ENCODE results near the gene DDTL. TPM values are rescaled to one million over a fixed set of nuclear protein-coding genes. Genes with fewer than 3 reads are reported as not detected.
"Not testable (repeated sequence)": the region's sequence is repeated elsewhere in the genome, so short reads cannot be mapped to it uniquely, and the experiment has no call there.

Gene DDTL
- total and polyA plus RNA-seq, 2 experiments from 2014 or later, result 3.5 to 13.8 TPM

GRCh38 chr22:23939017-23939357 lies 27.7 kb upstream of the DDTL start:
- no peak for TF ChIP-seq CTCF (IDR thresholded peaks at IDR 0.05; ENCODE audit: low read depth, low read length)
- no peak overlapping the region for H3K4me3 ChIP-seq
- peak overlapping the region; percentile 13 for H3K27ac ChIP-seq
- DNase-seq (ENCODE audit: low read depth in 1 of 2, low spot score in 1 of 2), result no peak
- H3K9me3 ChIP-seq (ENCODE audit: low read depth), result no peaks in the 10 kb centered on the region
- H3K36me3 ChIP-seq, result no peaks in the 10 kb centered on the region
- no peaks in the 10 kb centered on the region for H3K4me1 ChIP-seq (ENCODE audit: low read depth)
- H3K27me3 ChIP-seq, result no peaks in the 10 kb centered on the region

GRCh38 chr22:23940166-23940565 lies 26.5 kb upstream of the DDTL start:
- H3K4me1 ChIP-seq (ENCODE audit: low read depth); H3K27me3 ChIP-seq; DNase-seq (ENCODE audit: low read depth in 1 of 2, low spot score in 1 of 2); H3K27ac ChIP-seq; H3K4me3 ChIP-seq; H3K36me3 ChIP-seq; H3K9me3 ChIP-seq (ENCODE audit: low read depth): not testable (repeated sequence)

- not testable (repeated sequence) for H3K4me3 ChIP-seq; H3K4me1 ChIP-seq (ENCODE audit: low read depth); H3K36me3 ChIP-seq
Observed at GRCh38 chr22:23947391-23947790, 19.3 kb upstream of the DDTL start.

GRCh38 chr22:23949764-23950163 lies 16.9 kb upstream of the DDTL start:
- DNase-seq (ENCODE audit: low read depth in 1 of 2, low spot score in 1 of 2); H3K36me3 ChIP-seq; H3K27me3 ChIP-seq; H3K4me3 ChIP-seq; H3K27ac ChIP-seq; H3K4me1 ChIP-seq (ENCODE audit: low read depth); H3K9me3 ChIP-seq (ENCODE audit: low read depth): not testable (repeated sequence)

More at GRCh38 chr22:23947391-23947790, 19.3 kb upstream of the DDTL start:
- not testable (repeated sequence) for H3K27me3 ChIP-seq; H3K27ac ChIP-seq; H3K9me3 ChIP-seq (ENCODE audit: low read depth); DNase-seq (ENCODE audit: low read depth in 1 of 2, low spot score in 1 of 2)

- H3K36me3 ChIP-seq; DNase-seq (ENCODE audit: low read depth in 1 of 2, low spot score in 1 of 2); H3K27me3 ChIP-seq; H3K27ac ChIP-seq; H3K9me3 ChIP-seq (ENCODE audit: low read depth); H3K4me1 ChIP-seq (ENCODE audit: low read depth); H3K4me3 ChIP-seq: not testable (repeated sequence)
Observed at GRCh38 chr22:23951383-23951782, 15.3 kb upstream of the DDTL start.

- H3K27me3 ChIP-seq; H3K4me3 ChIP-seq; H3K4me1 ChIP-seq (ENCODE audit: low read depth); H3K9me3 ChIP-seq (ENCODE audit: low read depth); H3K27ac ChIP-seq; H3K36me3 ChIP-seq; DNase-seq (ENCODE audit: low read depth in 1 of 2, low spot score in 1 of 2): not testable (repeated sequence)
Observed at GRCh38 chr22:23952794-23953405, 13.8 kb upstream of the DDTL start.

GRCh38 chr22:23953485-23953884 lies 13.2 kb upstream of the DDTL start:
- H3K4me1 ChIP-seq (ENCODE audit: low read depth); H3K27ac ChIP-seq; DNase-seq (ENCODE audit: low read depth in 1 of 2, low spot score in 1 of 2); H3K27me3 ChIP-seq; H3K4me3 ChIP-seq; H3K36me3 ChIP-seq; H3K9me3 ChIP-seq (ENCODE audit: low read depth): not testable (repeated sequence)

- not testable (repeated sequence) for DNase-seq (ENCODE audit: low read depth in 1 of 2, low spot score in 1 of 2); H3K27ac ChIP-seq; H3K36me3 ChIP-seq; H3K4me3 ChIP-seq; H3K27me3 ChIP-seq; H3K9me3 ChIP-seq (ENCODE audit: low read depth); H3K4me1 ChIP-seq (ENCODE audit: low read depth)
Observed at GRCh38 chr22:23954193-23954990, 12.3 kb upstream of the DDTL start.

GRCh38 chr22:23954991-23955305 lies 11.7 kb upstream of the DDTL start:
- not testable (repeated sequence) for H3K4me3 ChIP-seq; H3K27ac ChIP-seq; H3K27me3 ChIP-seq; H3K4me1 ChIP-seq (ENCODE audit: low read depth); DNase-seq (ENCODE audit: low read depth in 1 of 2, low spot score in 1 of 2); H3K9me3 ChIP-seq (ENCODE audit: low read depth); H3K36me3 ChIP-seq

GRCh38 chr22:23955886-23956285 lies 10.8 kb upstream of the DDTL start:
- H3K27ac ChIP-seq; H3K4me3 ChIP-seq; H3K36me3 ChIP-seq; H3K4me1 ChIP-seq (ENCODE audit: low read depth); H3K27me3 ChIP-seq; H3K9me3 ChIP-seq (ENCODE audit: low read depth); DNase-seq (ENCODE audit: low read depth in 1 of 2, low spot score in 1 of 2): not testable (repeated sequence)

Data from cardiac muscle cell (in vitro differentiated cells and primary cell).